Measurements from ENCODE around the gene PPIF.

DNA sequence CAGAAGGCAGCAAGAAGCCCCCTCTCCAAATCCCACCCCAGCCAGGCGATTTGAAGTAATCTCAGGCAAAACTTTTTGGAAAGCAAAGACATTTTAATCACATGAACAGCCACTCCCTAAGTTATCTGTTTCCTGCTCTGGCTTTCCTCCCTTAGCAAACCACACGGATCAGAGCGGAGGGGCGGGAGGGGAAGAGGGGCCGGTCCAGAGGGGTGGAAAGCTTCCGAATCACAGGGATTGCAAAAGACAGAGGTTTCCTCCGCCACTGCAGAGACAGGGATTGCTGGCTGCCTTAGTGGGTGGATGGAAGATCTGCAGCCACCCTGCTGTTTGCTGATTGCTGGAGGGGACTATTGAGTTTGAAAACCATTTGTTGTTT lies 57.0 kb downstream of the PPIF start:
- TF ChIP-seq BHLHE40 (IDR thresholded peaks at IDR 0.05; ENCODE audit: borderline replicate concordance): no peak
- TF ChIP-seq FOXM1 (IDR thresholded peaks at IDR 0.05; ENCODE audit: borderline replicate concordance): no peak
- TF ChIP-seq ELF4 (IDR thresholded peaks at IDR 0.05): no peak
- TF ChIP-seq TARDBP (IDR thresholded peaks at IDR 0.05): no peak
- no peak for TF ChIP-seq HDGF (IDR thresholded peaks at IDR 0.05; ENCODE audit: borderline replicate concordance)
- TF ChIP-seq ARNT (IDR thresholded peaks at IDR 0.05): no peak
- no peak for TF ChIP-seq SP1 (IDR thresholded peaks at IDR 0.05)
- TF ChIP-seq ZNF384 (IDR thresholded peaks at IDR 0.05): no peak
- TF ChIP-seq NFRKB (IDR thresholded peaks at IDR 0.05): no peak
